B cell (primary cell): Measurements from ENCODE around the gene EFCAB7. TPM values are rescaled to one million over a fixed set of nuclear protein-coding genes. Genes with fewer than 3 reads are reported as not detected.

Experiments
- ATAC-seq: fragments of 200-7000 bp; cut with Tn5 transposase; one replicate; pipeline ENCODE4 v1.10.0; 2021; ENCODE audit warnings: low read depth, mild to moderate bottlenecking, moderate number of reproducible peaks, moderate library complexity
- CTCF ChIA-PET: fragments of 350-600 bp; sonication (Branson Sonifier 250); formaldehyde crosslinking; loops from one replicate; lab custom pipeline; 2021; ENCODE audit warnings: antibody characterized with exemption, inconsistent platforms; lab: Charles Lee
- POLR2A ChIA-PET: fragments of 350-600 bp; sonication (Branson Sonifier 250); formaldehyde crosslinking; loops from one replicate; lab custom pipeline; 2021; ENCODE audit warnings: antibody characterized with exemption; lab: Charles Lee
- DNase-seq: peaks from one replicate; pipeline ENCODE4 v3.0.0; 2013
- H2AFZ ChIP-seq: 2 replicates; pipeline ENCODE4 v1.6.1; 2012; ENCODE audit warnings: mild to moderate bottlenecking, low read depth, low read length; ENCODE audit not compliant: insufficient read depth, poor library complexity, severe bottlenecking
- H3K27ac ChIP-seq, 2 donors: 1 replicate in 1 of 2; 2 replicates in 1 of 2; pipeline ENCODE4 v1.5.1; 2012 to 2013; ENCODE audit warnings: low read length in 2 of 2, mild to moderate bottlenecking in 2 of 2, moderate library complexity in 1 of 2
- H3K27me3 ChIP-seq, 4 experiments: fragments of 200-600 bp in 1 of 4; sonication (generic) in 1 of 4; replicated peaks in 1 of 4; 1 replicate in 2 of 4; 2 replicates in 2 of 4; pipeline versions ENCODE4 v1.6.1 to v1.7.0; 2013 to 2016; ENCODE audit warnings: low read length in 3 of 4, mild to moderate bottlenecking in 2 of 4, mixed read lengths in 1 of 4, moderate library complexity in 1 of 4; ENCODE audit not compliant: insufficient read depth in 4 of 4, control insufficient read depth in 3 of 4; ENCODE audit errors: control extremely low read depth in 1 of 4
- H3K36me3 ChIP-seq, 2 experiments: replicated peaks in 1 of 2; 1 replicate in 1 of 2; 2 replicates in 1 of 2; pipeline versions ENCODE4 v1.6.1 to v1.7.1; 2013; ENCODE audit warnings: low read length in 1 of 2; ENCODE audit not compliant: insufficient read depth in 2 of 2, control insufficient read depth in 1 of 2; ENCODE audit errors: control extremely low read depth in 1 of 2, extremely low read depth in 1 of 2
- H3K4me1 ChIP-seq, 2 donors: fragments of 200-600 bp in 1 of 2; sonication (generic) in 1 of 2; 1 replicate in 1 of 2; 2 replicates in 1 of 2; pipeline versions ENCODE4 v1.5.1 to v1.6.1; 2013 to 2017; ENCODE audit warnings: low read length in 2 of 2; ENCODE audit not compliant: control insufficient read depth in 2 of 2, insufficient read depth in 2 of 2
- H3K4me2 ChIP-seq: replicated peaks from 2 replicates; pipeline ENCODE3; 2012; ENCODE audit warnings: mild to moderate bottlenecking, low read depth, low read length; ENCODE audit not compliant: poor library complexity, severe bottlenecking
- H3K4me3 ChIP-seq, 5 experiments: fragments of 200-600 bp in 1 of 5; sonication (generic) in 1 of 5; 1 replicate in 3 of 5; 2 replicates in 2 of 5; pipeline versions ENCODE4 v1.5.1 to v1.7.0; 2011 to 2016; ENCODE audit warnings: low read length in 4 of 5, mild to moderate bottlenecking in 4 of 5, low read depth in 2 of 5, control low read depth in 1 of 5, moderate library complexity in 1 of 5; ENCODE audit not compliant: insufficient read depth in 1 of 5; ENCODE audit errors: control extremely low read depth in 1 of 5, extremely low read depth in 1 of 5
- H3K79me2 ChIP-seq: fragments of 200-600 bp; sonication (generic); one replicate; pipeline ENCODE4 v1.6.0; 2016; ENCODE audit warnings: low read length; ENCODE audit not compliant: control insufficient read depth, insufficient read depth
- H3K9ac ChIP-seq: fragments of 200-600 bp; sonication (generic); 2 replicates; pipeline ENCODE4 v1.6.1; 2017; ENCODE audit warnings: mild to moderate bottlenecking, low read length, moderate library complexity
- H3K9me3 ChIP-seq, 3 donors: one replicate each; pipeline versions ENCODE4 v1.6.1 to v1.7.1; 2013; ENCODE audit warnings: low read length in 2 of 3; ENCODE audit not compliant: control insufficient read depth in 2 of 3, insufficient read depth in 1 of 3; ENCODE audit errors: control extremely low read depth in 1 of 3
- H4K20me1 ChIP-seq: 2 replicates; pipeline ENCODE4 v1.6.0; 2012; ENCODE audit warnings: mild to moderate bottlenecking, low read length; ENCODE audit not compliant: insufficient read depth, control insufficient read depth, poor library complexity, severe bottlenecking
- H3K27ac Mint-ChIP-seq: one replicate; pipeline ENCODE4 v1.8.0; 2021; ENCODE audit warnings: mixed read lengths
- H3K27me3 Mint-ChIP-seq: one replicate; pipeline ENCODE4 v1.8.0; 2021; ENCODE audit warnings: mixed read lengths
- H3K4me1 Mint-ChIP-seq: one replicate; pipeline ENCODE4 v1.8.0; 2021; ENCODE audit warnings: mixed read lengths
- H3K4me3 Mint-ChIP-seq: one replicate; pipeline ENCODE4 v1.8.0; 2021; ENCODE audit warnings: mixed read lengths
- H3K9me3 Mint-ChIP-seq: one replicate; pipeline ENCODE4 v1.8.0; 2022; ENCODE audit warnings: mixed read lengths; ENCODE audit not compliant: insufficient read depth
- CTCF ChIP-seq: fragments of 200-600 bp; IDR thresholded peaks from one replicate; pipeline ENCODE4 v1.8.0; 2022; ENCODE audit warnings: antibody characterized with exemption, mild to moderate bottlenecking
- EZH2 ChIP-seq: IDR thresholded peaks from 2 replicates; pipeline ENCODE4 v1.6.1; 2012; ENCODE audit warnings: borderline replicate concordance, low read depth, mild to moderate bottlenecking, moderate library complexity, low read length; ENCODE audit not compliant: insufficient read depth, poor library complexity, severe bottlenecking
- WGBS: methylation state at CpG from one replicate; pipeline ENCODE4 v1.1.5; 2013; ENCODE audit warnings: missing lambda C conversion rate; ENCODE audit not compliant: insufficient coverage; 5-methylcytosine and 5-hydroxymethylcytosine counted together
- intact Hi-C: fragments of 100-400 bp; cut with micrococcal nuclease; formaldehyde crosslinking; loops from one replicate; pipeline ENCODE4 v1.10.0; 2022
- polyA plus RNA-seq: library from polyadenylated mRNA; depleted of rRNA; stranded (reverse); fragments of >200 nt; gene quantifications from 2 replicates; pipeline ENCODE4 v1.2.3, GENCODE V29; 2012
- total RNA-seq, 2 donors: library from RNA; stranded (reverse); fragments of 120-200 nt in 1 of 2; gene quantifications; 1 replicate in 1 of 2; 2 replicates in 1 of 2; pipeline versions ENCODE4 v1.2.3 to v1.2.4, GENCODE V29; 2013 to 2022

Gene EFCAB7
- total and polyA plus RNA-seq, 2 donors (not counting 1 experiment from before 2014, with no cell fraction given): 3.6 to 11.2 TPM

GRCh38 chr1:63611231-63611630 lies 87.9 kb downstream of the EFCAB7 start:
- CTCF ChIA-PET: interaction anchor here (0.7 to 5.0 kb wide), 3 partner anchors 81 to 636 kb away, joined by 3 to 20 read pairs (median 5); no protein-coding TSS in a partner anchor
- H3K27me3 Mint-ChIP-seq: no peaks in the 10 kb centered on the region
- H3K27ac Mint-ChIP-seq: no peak overlapping the region
- POLR2A ChIA-PET: no interaction called here
- Histone ChIP-seq H2AFZ (no peak overlapping the region), H3K9me3 (no peaks in the 10 kb centered on the region), H3K4me1 (no peaks in the 10 kb centered on the region), H3K36me3 (peaks cover 0 to 2% of the 10 kb centered on the region in 2 experiments), H3K27ac (no peak overlapping the region), H3K4me2 (no peak overlapping the region), H3K4me3 (no peak overlapping the region), H3K79me2 (no peaks in the 10 kb centered on the region), H4K20me1 (no peaks in the 10 kb centered on the region), H3K9ac (no peak overlapping the region), H3K27me3 (no peaks in the 10 kb centered on the region)
- H3K4me1 Mint-ChIP-seq: no peaks in the 10 kb centered on the region
- no peak for TF ChIP-seq EZH2
- TF ChIP-seq CTCF: no peak
- H3K4me3 Mint-ChIP-seq: no peak overlapping the region
- no peaks in the 10 kb centered on the region for H3K9me3 Mint-ChIP-seq
- ATAC-seq: no peak
- no peak for DNase-seq
- intact Hi-C loops: loop anchor here (10.0 kb wide), 1 partner anchor 1214 kb away; no protein-coding TSS in a partner anchor
- WGBS: no CpG with 5 or more reads among the region's 3 CpGs

DNA sequence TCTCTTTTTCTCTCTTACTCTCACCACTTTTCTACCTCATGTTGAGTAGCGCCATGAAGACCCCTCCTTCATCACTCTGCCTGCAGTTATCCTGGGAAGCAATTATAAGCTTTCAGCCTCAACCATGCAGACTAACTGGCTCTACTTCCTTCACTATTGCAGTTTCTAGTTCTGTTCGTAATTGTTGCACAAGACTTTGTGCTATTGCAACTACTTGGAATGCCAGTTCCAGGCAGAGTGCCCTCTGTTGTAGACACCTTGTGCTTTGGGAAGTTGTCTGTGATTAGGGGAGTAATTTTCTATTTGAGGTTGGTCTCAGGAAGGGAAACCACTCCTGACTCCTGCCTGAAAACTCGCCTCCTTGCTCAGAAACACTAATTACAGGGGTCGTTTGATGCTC lies 89.2 kb downstream of the EFCAB7 start:
- Histone ChIP-seq H4K20me1 (no peaks in the 10 kb centered on the region), H3K4me2 (no peak overlapping the region), H3K79me2 (no peaks in the 10 kb centered on the region), H3K27me3 (no peaks in the 10 kb centered on the region), H3K4me1 (no peaks in the 10 kb centered on the region), H3K27ac (no peak overlapping the region), H2AFZ (no peak overlapping the region), H3K9me3 (no peaks in the 10 kb centered on the region), H3K36me3 (peaks cover 0 to 2% of the 10 kb centered on the region in 2 experiments), H3K4me3 (no peak overlapping the region), H3K9ac (no peak overlapping the region)
- ChIA-PET POLR2A (no interaction called here), CTCF (interaction anchor here (0.7 to 5.0 kb wide), 5 partner anchors 522 to 634 kb away, joined by 3 to 20 read pairs (median 4); no protein-coding TSS in a partner anchor)
- 100% methylated on average over 1 of the region's 4 CpGs for whole genome bisulfite sequencing
- H3K9me3 Mint-ChIP-seq: no peaks in the 10 kb centered on the region
- no peak for DNase-seq
- TF ChIP-seq EZH2 (no peak), CTCF (no peak)
- intact Hi-C loops: loop anchor here (10.0 kb wide), 1 partner anchor 1212 kb away; no protein-coding TSS in a partner anchor
- ATAC-seq: no peak
- H3K4me3 Mint-ChIP-seq: no peak overlapping the region
- no peaks in the 10 kb centered on the region for H3K4me1 Mint-ChIP-seq
- no peak overlapping the region for H3K27ac Mint-ChIP-seq
- no peaks in the 10 kb centered on the region for H3K27me3 Mint-ChIP-seq
